ENCODE data around the gene RAB28.

The RAB28 gene

GRCh38 chr4:13368217-13368616, 115.9 kb downstream of the RAB28 start:
- no peak for DNase-seq (ENCODE audit: low spot score)

DNA sequence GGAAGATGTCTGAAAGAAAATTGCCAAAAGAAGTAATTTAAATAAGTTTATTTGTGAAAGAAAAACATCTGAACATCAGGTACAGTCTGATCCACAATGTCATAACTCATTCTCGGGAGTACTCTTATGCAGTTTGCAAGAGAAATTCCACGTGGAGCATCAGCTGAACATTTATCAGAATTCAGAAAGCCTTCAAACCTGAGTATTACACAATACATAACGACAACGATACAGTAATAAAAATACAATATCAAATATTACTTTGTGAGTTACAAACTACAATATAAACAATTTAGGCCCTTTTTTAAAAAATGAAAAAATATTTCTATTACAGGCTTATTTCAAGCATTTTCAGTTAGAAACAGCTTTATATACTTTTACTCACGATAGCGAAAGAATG, 116.4 kb downstream of the RAB28 start:
- DNase-seq (ENCODE audit: low spot score): no peak

- no peak for DNase-seq (ENCODE audit: low spot score)
These were observed 116.9 kb downstream of the RAB28 start for GRCh38 chr4:13367244-13367643.

DNA sequence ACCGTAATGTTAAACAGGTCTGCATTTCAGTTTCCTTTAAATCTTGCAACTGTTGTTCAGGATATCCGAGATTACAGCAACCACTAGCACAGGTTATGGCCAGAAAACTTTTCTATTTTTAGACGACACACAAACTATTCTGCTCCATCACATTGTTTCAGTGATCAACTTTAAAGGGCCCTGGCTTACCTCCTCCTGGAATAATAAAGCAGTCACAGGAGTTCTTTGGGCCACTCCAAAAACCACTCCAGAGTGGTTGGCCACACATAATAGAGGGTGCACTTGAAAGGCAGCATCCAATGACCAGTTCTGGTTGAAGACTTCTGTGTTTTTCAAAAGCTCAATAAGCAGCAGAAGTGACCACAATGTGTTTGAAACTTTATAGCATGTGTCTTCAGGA, 118.9 kb downstream of the RAB28 start:
- no peak for DNase-seq (ENCODE audit: low spot score)

GRCh38 chr4:13364653-13365052, 119.5 kb downstream of the RAB28 start:
- DNase-seq (ENCODE audit: low spot score): no peak

GRCh38 chr4:13364172-13364571, 120.0 kb downstream of the RAB28 start:
- DNase-seq (ENCODE audit: low spot score): no peak

DNA sequence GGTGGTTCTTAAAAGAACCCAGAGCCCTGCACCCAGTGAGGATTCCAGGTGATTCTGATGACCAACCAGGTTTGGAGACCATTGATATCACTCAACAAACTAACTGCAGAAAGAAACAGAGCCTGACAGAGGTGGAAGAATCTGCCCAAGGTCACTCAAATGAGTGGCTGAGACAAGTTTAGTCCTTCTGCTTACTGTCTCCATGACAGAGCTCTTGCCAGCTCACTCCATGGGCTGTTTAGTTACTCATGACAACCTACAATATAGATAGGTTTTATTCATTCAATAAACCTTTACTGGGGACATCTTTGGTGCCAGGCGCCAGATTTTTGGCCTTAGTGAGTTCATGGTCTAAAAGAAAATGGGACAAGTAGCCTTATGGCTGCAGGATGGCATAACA, 124.3 kb downstream of the RAB28 start:
- DNase-seq (ENCODE audit: low spot score): no peak

- no peak for DNase-seq (ENCODE audit: low spot score)
These were observed 128.8 kb downstream of the RAB28 start for GRCh38 chr4:13355111-13355880.

DNA sequence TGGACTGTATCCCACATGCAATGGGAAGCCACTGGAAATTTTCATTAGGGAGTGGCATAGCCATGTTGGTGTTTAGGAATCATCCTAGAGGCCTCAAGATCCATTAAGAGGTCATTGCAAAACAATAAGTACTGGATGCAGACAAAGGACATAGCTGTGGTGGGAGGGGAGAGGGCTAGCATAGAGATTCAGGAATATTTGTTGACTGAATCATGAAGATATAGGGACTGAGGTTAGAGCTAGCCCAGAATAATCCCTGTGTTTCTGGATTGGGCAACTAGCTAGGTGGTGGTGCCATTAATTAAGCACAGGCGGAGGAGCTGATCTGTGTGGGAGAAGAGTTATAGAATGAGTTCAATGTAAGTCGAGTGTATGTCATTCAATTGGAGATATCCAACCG, 135.0 kb downstream of the RAB28 start:
- no peak for DNase-seq (ENCODE audit: low spot score)

DNA sequence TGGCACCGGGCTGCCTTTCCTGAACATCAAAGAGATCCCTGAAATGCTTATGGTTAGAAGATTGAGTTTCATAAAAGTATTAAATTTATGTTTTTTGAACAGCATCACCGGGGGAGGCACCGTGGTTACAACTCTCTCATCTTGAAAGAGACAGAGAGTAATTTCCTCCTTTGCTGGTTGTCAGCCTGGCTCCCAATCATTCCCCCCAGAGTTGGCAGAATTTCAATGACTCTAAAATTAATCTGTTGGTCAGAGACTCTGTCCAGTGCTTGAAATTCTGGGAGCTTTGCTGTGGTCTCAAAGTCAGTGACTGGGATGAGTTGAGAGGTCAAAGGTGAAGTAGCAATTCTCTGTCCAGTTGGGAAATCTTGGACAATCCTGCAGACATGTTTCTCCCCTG, 135.9 kb downstream of the RAB28 start:
- no peak for DNase-seq (ENCODE audit: low spot score)

GRCh38 chr4:13347517-13348125, 136.5 kb downstream of the RAB28 start:
- DNase-seq (ENCODE audit: low spot score): no peak

GRCh38 chr4:13344216-13344615, 139.9 kb downstream of the RAB28 start:
- DNase-seq (ENCODE audit: low spot score): no peak

GRCh38 chr4:13340672-13341071, 143.5 kb downstream of the RAB28 start:
- no peak for DNase-seq (ENCODE audit: low spot score)

DNA sequence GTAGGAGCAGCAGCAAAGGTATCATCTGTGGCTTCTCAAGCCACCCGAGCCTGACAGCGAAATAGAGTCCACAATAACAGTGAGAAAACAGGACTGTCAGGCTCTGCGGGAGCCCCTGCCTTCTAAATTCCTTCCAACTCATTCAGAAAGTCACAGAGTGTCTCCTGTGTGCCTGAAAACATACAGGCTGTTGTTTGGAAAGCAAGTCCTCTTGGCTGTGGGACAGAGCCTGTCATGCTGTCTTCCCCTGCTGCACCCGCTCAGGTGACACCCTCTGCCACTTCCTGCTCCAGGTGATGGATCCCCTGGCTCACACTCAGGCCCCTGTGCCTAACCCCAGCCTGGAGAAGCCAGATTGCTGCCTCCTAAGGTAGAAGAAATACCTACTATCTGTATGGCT, 152.3 kb downstream of the RAB28 start:
- no peak for DNase-seq (ENCODE audit: low spot score)

DNA sequence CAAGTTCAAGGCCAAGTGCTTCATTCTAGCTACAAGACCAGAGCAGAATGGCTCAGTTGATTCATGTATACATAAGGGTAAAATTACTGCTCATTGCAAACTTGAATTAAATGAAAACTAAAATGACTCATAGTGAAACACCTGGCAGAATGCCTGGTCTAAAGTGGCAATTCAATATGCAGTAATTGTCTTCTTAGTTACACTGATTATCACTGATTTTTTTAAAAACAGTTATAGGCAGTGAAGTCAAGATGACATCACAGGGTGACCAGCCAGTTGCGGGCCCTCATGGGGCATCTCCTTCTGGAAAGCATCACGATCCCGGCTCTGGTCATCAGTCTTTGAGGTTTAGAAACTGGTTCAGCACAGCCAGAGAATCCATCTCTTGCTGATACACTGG, 154.2 kb downstream of the RAB28 start:
- no peak for DNase-seq (ENCODE audit: low spot score)

DNA sequence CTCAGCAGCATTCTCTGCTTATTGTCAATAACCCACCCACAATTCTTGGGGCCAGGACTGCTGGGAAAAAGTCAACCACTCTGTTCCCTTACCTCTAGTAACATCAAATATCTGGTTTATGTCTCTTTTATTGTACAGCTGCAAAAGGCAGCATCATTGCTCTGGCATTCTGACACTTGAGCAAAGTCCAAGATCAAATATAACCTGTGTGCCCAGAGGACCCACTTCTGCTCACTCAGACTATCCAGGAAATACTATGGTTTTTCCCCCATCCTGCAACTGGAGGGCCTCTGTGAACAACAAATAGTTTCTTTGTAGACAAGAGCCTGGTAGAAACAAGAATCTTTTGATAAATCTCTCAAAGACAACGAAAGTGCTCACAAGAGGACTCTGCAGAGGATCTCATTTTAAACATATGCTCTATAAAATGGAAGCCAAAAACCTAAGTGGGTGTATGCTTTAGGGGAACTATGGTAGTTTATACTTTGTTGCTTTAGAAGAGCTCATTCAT, 154.7 kb downstream of the RAB28 start:
- no peak for DNase-seq (ENCODE audit: low spot score)

DNA sequence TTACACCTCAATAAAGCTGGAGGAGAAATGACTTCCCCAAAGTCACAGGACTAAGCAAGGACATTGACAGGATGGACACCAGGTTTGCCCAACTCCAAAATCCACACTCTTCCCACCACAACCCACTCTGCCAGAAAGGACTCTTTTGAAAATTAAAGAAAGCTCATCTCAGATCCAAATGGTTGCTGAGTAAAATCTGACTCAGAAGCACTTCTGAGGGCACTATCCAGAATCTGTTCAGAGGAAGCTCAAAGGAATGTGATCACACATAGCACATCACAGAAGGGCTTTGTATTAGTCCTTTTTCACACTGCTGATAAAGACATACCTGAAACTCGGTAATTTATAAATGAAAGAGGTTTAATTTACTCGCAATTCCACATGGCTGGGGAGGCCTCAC, 155.5 kb downstream of the RAB28 start:
- DNase-seq (ENCODE audit: low spot score): no peak

- no peak for DNase-seq (ENCODE audit: low spot score)
These were observed 156.1 kb downstream of the RAB28 start for GRCh38 chr4:13327991-13328390.

DNA sequence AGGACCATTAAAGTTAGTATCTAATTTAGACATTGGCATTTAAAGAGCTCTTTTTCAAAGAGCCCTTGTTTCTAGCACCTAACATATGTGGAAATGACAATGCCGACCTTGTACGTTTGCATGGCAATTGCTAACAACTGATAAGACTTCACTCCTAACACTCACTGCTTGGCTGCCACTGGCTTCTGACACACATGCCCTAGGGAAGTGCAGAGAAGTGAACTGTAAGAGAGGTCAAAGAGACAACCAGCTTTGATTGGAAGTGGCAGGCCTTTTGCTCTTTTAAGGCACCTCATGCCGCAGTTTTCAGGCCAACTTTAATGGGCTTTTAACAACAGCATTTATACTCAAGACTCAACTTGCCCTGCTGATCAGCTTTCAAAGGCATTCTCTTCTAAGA, 158.4 kb downstream of the RAB28 start:
- DNase-seq (ENCODE audit: low spot score): no peak

DNA sequence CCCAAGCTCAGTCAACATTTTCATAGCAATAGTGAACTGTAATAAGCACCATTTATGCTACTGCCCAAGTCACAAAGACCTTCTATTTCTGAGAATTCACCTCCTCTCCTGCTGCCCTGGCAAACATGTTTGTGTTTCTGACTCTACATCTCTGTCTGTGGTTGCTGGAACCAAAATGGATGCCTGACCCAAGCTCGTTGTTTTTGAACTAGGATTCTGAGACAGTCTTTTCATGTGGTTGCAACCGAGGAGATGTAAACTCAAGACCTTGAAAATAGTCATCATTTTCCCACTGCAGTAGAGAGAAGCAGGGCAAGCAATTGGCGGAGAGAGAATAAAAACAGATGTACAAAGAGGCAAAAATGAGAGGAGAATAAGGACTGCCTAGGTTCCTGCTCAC, 160.2 kb downstream of the RAB28 start:
- DNase-seq (ENCODE audit: low spot score): no peak

DNA sequence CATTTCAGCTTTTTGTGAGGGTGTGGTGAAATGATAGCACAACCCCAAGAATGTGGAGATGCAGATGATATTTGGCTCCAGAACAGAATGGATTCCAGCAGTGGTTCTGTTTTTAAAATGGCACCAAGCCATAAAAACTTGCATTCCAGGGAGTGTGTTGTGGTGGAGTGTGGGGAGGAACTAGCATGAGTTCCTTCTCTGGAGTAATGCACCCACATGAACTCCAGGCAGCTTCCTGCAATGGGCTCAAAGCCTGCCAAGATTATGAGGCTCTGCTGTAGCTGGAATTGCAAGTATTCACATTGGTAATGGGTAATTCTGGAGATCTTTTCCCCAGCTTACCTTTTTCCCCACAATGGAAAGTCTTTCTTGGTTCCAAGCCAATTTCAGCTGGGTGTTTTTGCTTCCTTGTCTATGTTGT, 161.4 kb downstream of the RAB28 start:
- DNase-seq (ENCODE audit: low spot score): no peak

Measured in iPS-NIHi11 (cell line).